Body of pancreas (tissue), 4 donors: ENCODE measurements around the gene CCDC57.

Experiments
- CTCF ChIP-seq, 7 experiments: fragments of 450-650 bp in 4 of 7; fragments of 200-600 bp in 3 of 7; sonication (generic) in 3 of 7; IDR thresholded peaks; one replicate each; pipeline ENCODE4 v1.5.1; 2016 to 2019; ENCODE audit warnings: antibody characterized with exemption in 7 of 7
- POLR2A ChIP-seq, 3 donors: fragments of 450-650 bp; IDR thresholded peaks; one replicate each; pipeline ENCODE4 v1.6.1; 2016; ENCODE audit warnings: antibody characterized with exemption in 3 of 3, mild to moderate bottlenecking in 2 of 3

GRCh38 chr17:82114872-82115271 is 97.8 kb downstream of the CCDC57 start:
- TF ChIP-seq CTCF (IDR thresholded peaks at IDR 0.05) (no peak), POLR2A (IDR thresholded peaks at IDR 0.05) (no peak)
